Measurements from ENCODE around the gene MTERF2.

DNA sequence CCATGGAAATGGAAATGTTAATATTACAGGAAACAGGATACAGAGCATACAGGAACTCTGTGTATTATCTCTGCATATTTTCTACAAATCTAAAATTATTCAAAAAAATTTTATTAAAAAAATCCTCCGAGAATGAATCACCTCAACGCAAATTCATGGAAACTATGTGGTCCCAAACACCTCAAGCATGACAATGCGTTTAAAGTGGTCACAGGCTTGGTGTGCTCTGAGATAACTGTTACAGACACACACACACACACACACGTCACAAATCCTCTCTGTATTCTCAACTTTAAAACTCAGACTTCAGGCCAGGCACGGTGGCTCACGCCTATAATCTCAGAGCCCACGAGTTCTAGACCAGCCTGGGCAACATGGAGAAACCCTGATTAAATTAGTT lies 45.3 kb upstream of the MTERF2 start:
- TF ChIP-seq EZH2 (IDR thresholded peaks at IDR 0.05; ENCODE audit: low read length, missing control alignments): no peak
- TF ChIP-seq, protein P1, sequence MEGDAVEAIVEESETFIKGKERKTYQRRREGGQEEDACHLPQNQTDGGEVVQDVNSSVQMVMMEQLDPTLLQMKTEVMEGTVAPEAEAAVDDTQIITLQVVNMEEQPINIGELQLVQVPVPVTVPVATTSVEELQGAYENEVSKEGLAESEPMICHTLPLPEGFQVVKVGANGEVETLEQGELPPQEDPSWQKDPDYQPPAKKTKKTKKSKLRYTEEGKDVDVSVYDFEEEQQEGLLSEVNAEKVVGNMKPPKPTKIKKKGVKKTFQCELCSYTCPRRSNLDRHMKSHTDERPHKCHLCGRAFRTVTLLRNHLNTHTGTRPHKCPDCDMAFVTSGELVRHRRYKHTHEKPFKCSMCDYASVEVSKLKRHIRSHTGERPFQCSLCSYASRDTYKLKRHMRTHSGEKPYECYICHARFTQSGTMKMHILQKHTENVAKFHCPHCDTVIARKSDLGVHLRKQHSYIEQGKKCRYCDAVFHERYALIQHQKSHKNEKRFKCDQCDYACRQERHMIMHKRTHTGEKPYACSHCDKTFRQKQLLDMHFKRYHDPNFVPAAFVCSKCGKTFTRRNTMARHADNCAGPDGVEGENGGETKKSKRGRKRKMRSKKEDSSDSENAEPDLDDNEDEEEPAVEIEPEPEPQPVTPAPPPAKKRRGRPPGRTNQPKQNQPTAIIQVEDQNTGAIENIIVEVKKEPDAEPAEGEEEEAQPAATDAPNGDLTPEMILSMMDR (conservative IDR thresholded peaks at IDR 0.05 in 1 of 2, IDR thresholded peaks at IDR 0.05 in 1 of 2; ENCODE audit: low read depth in 1 of 2, low read length in 2 of 2): no peak
